HCT116 (cell line): ENCODE data around the gene GDPD3.

Experiments
- CEBPB ChIP-seq: IDR thresholded peaks from 2 replicates; pipeline ENCODE4 v1.6.1; 2012; ENCODE audit warnings: low read depth
- CTCF ChIP-seq, 3 experiments: fragments of 200-600 bp in 1 of 3; sonication (generic) in 1 of 3; IDR thresholded peaks in 2 of 3; conservative IDR thresholded peaks in 1 of 3; 2 replicates each; pipeline ENCODE4 v1.5.1; 2012 to 2017; ENCODE audit warnings: low read depth in 2 of 3, low read length in 2 of 3, antibody characterized with exemption in 1 of 3, borderline replicate concordance in 1 of 3, control low read depth in 1 of 3, mild to moderate bottlenecking in 1 of 3, mixed read lengths in 1 of 3, mixed run types in 1 of 3, moderate library complexity in 1 of 3; ENCODE audit not compliant: insufficient read depth in 1 of 3
- EZH2 ChIP-seq: fragments of 200-600 bp; sonication (generic); IDR thresholded peaks from 2 replicates; pipeline ENCODE4 v1.6.1; 2017; ENCODE audit warnings: antibody characterized with exemption, mixed run types
- EZH2phosphoT487 ChIP-seq: fragments of 200-600 bp; IDR thresholded peaks from 2 replicates; pipeline ENCODE4 v1.6.1; 2018; ENCODE audit warnings: antibody characterized with exemption, borderline replicate concordance
- JUND ChIP-seq: IDR thresholded peaks from 2 replicates; pipeline ENCODE4 v1.6.1; 2012
- MAX ChIP-seq: IDR thresholded peaks from 2 replicates; pipeline ENCODE4 v1.6.1; 2012
- POLR2A ChIP-seq: IDR thresholded peaks from 2 replicates; pipeline ENCODE4 v1.7.0; 2011; ENCODE audit warnings: borderline replicate concordance; ENCODE audit not compliant: insufficient read depth, insufficient read length; ENCODE audit errors: extremely low read depth
- POLR2AphosphoS5 ChIP-seq: IDR thresholded peaks from 2 replicates; pipeline ENCODE4 v1.6.1; 2011; ENCODE audit warnings: mild to moderate bottlenecking, low read depth, low read length, moderate library complexity
- RAD21 ChIP-seq: IDR thresholded peaks from 2 replicates; pipeline ENCODE4 v1.6.1; 2012; ENCODE audit warnings: low read depth, mild to moderate bottlenecking
- SIN3A ChIP-seq: IDR thresholded peaks from 2 replicates; pipeline ENCODE4 v1.6.1; 2012; ENCODE audit warnings: low read depth
- SP1 ChIP-seq: IDR thresholded peaks from 2 replicates; pipeline ENCODE4 v1.6.1; 2012; ENCODE audit warnings: low read depth
- ZBTB33 ChIP-seq: IDR thresholded peaks from 2 replicates; pipeline ENCODE4 v1.6.1; 2011; ENCODE audit warnings: mild to moderate bottlenecking, low read length, moderate library complexity; ENCODE audit not compliant: insufficient replicate concordance; ENCODE audit errors: extremely low read depth
- TF ChIP-seq, protein P1 (sequence below): IDR thresholded peaks from 2 replicates; pipeline ENCODE4 v1.6.1; 2012; ENCODE audit warnings: low read depth
- TF ChIP-seq, protein P2 (sequence below): IDR thresholded peaks from 2 replicates; pipeline ENCODE4 v1.6.1; 2012

DNA sequence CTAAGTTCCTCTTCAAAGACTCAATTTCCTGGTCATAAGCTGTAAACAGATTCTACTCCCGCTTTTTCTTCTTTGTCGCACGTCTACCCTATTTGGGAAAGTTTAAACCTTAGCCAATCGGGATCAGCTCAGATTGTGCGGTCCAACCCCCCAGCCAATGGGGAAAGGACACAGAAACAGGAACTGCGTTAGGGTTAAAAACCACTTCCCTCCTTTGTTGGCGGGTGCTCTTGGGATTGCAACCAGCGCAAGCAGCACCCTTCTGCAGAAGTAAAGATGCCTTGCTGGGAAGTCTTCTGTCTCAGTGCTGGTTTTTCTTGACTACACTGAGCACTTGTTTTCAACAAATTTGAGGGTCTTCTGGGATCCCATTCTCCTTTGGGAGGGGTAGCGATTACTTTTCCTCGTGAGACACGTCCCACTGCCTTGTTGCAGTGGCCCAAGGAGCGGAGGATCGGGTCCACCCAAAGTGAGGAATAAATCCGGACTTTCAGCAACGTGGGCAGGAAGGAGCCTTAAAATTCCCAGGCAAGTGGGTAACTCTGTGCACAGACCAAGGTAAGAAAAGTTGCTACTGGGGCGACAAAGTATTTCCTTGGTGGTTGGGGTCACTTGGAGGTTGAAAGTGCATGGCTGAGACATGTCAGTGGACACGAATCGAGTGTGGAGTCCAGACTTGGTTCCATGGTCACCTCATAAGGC is 16.3 kb downstream of the GDPD3 start:
- TF ChIP-seq CTCF (IDR thresholded peaks at IDR 0.05 in 2 of 3, conservative IDR thresholded peaks at IDR 0.05 in 1 of 3; ENCODE audit: borderline replicate concordance in 1 of 3, insufficient read depth in 1 of 3, low read depth in 2 of 3, low read length in 2 of 3) = no peak
- TF ChIP-seq EZH2 = no peak
- TF ChIP-seq POLR2A = no peak
- TF ChIP-seq SIN3A = no peak
- no peak for TF ChIP-seq POLR2AphosphoS5
- TF ChIP-seq MAX = no peak
- TF ChIP-seq, protein P1, sequence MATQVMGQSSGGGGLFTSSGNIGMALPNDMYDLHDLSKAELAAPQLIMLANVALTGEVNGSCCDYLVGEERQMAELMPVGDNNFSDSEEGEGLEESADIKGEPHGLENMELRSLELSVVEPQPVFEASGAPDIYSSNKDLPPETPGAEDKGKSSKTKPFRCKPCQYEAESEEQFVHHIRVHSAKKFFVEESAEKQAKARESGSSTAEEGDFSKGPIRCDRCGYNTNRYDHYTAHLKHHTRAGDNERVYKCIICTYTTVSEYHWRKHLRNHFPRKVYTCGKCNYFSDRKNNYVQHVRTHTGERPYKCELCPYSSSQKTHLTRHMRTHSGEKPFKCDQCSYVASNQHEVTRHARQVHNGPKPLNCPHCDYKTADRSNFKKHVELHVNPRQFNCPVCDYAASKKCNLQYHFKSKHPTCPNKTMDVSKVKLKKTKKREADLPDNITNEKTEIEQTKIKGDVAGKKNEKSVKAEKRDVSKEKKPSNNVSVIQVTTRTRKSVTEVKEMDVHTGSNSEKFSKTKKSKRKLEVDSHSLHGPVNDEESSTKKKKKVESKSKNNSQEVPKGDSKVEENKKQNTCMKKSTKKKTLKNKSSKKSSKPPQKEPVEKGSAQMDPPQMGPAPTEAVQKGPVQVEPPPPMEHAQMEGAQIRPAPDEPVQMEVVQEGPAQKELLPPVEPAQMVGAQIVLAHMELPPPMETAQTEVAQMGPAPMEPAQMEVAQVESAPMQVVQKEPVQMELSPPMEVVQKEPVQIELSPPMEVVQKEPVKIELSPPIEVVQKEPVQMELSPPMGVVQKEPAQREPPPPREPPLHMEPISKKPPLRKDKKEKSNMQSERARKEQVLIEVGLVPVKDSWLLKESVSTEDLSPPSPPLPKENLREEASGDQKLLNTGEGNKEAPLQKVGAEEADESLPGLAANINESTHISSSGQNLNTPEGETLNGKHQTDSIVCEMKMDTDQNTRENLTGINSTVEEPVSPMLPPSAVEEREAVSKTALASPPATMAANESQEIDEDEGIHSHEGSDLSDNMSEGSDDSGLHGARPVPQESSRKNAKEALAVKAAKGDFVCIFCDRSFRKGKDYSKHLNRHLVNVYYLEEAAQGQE = no peak
- TF ChIP-seq EZH2phosphoT487 = no peak
- TF ChIP-seq, protein P2, sequence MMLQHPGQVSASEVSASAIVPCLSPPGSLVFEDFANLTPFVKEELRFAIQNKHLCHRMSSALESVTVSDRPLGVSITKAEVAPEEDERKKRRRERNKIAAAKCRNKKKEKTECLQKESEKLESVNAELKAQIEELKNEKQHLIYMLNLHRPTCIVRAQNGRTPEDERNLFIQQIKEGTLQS = no peak
- no peak for TF ChIP-seq SP1
- TF ChIP-seq RAD21 = no peak
- TF ChIP-seq CEBPB = no peak
- no peak for TF ChIP-seq ZBTB33
- TF ChIP-seq JUND = no peak
